Liver (tissue), 9 donors: ENCODE results near the gene KCNQ1. TPM values are rescaled to one million over a fixed set of nuclear protein-coding genes. Genes with fewer than 3 reads are reported as not detected.

Source experiments
- DNase-seq: peaks from one replicate; pipeline ENCODE4 v3.0.0-alpha.2; 2017; ENCODE audit warnings: low spot score
- H3K27ac ChIP-seq, 2 donors: one replicate each; pipeline ENCODE4 v1.7.0; 2013; ENCODE audit warnings: inconsistent platforms in 2 of 2, low read length in 2 of 2, control low read depth in 1 of 2, low read depth in 1 of 2, mild to moderate bottlenecking in 1 of 2
- H3K27me3 ChIP-seq, 4 donors: one replicate each; pipeline versions ENCODE4 v1.6.1 to v1.7.0; 2013; ENCODE audit warnings: low read length in 3 of 4, inconsistent platforms in 1 of 4, mild to moderate bottlenecking in 1 of 4, moderate library complexity in 1 of 4; ENCODE audit not compliant: control insufficient read depth in 4 of 4, insufficient read depth in 4 of 4
- H3K36me3 ChIP-seq, 4 donors: one replicate each; pipeline versions ENCODE4 v1.6.1 to v1.7.0; 2013; ENCODE audit warnings: low read length in 3 of 4, mild to moderate bottlenecking in 3 of 4, low read depth in 1 of 4, moderate library complexity in 1 of 4; ENCODE audit not compliant: control insufficient read depth in 4 of 4, insufficient read depth in 3 of 4
- H3K4me1 ChIP-seq, 4 donors: one replicate each; pipeline versions ENCODE4 v1.6.1 to v1.7.0; 2013; ENCODE audit warnings: low read length in 3 of 4, mild to moderate bottlenecking in 3 of 4, moderate library complexity in 1 of 4; ENCODE audit not compliant: control insufficient read depth in 4 of 4, insufficient read depth in 4 of 4
- H3K4me3 ChIP-seq, 3 donors: one replicate each; pipeline versions ENCODE4 v1.6.1 to v1.7.0; 2013; ENCODE audit warnings: low read length in 3 of 3, control low read depth in 1 of 3, low read depth in 1 of 3, mild to moderate bottlenecking in 1 of 3
- H3K9ac ChIP-seq, 2 donors: one replicate each; pipeline ENCODE4 v1.7.0; 2013; ENCODE audit warnings: low read length in 2 of 2, mild to moderate bottlenecking in 2 of 2, moderate library complexity in 2 of 2, control low read depth in 1 of 2, low read depth in 1 of 2
- H3K9me3 ChIP-seq, 4 donors: one replicate each; pipeline versions ENCODE4 v1.6.1 to v1.7.0; 2013; ENCODE audit warnings: low read length in 3 of 4; ENCODE audit not compliant: control insufficient read depth in 4 of 4
- ATF3 ChIP-seq: IDR thresholded peaks from 2 replicates; pipeline ENCODE4 v1.6.1; 2016; ENCODE audit warnings: antibody characterized with exemption
- CTCF ChIP-seq: fragments of 150-350 bp; IDR thresholded peaks from 2 replicates; pipeline ENCODE4 v1.5.1; 2017; ENCODE audit warnings: improper control_type of control experiment, low read depth, low read length; ENCODE audit not compliant: missing input control
- EGR1 ChIP-seq, 2 donors: IDR thresholded peaks; 2 replicates each; pipeline ENCODE4 v1.6.1; 2016 to 2018; ENCODE audit warnings: antibody characterized with exemption in 2 of 2, low read depth in 2 of 2
- FOXA1 ChIP-seq: IDR thresholded peaks from 2 replicates; pipeline ENCODE4 v1.6.1; 2016; ENCODE audit warnings: antibody characterized with exemption
- FOXA2 ChIP-seq: IDR thresholded peaks from 2 replicates; pipeline ENCODE4 v1.6.1; 2016; ENCODE audit warnings: antibody characterized with exemption
- GABPA ChIP-seq, 2 donors: IDR thresholded peaks in 1 of 2; conservative IDR thresholded peaks in 1 of 2; 2 replicates each; pipeline ENCODE4 v1.6.1; 2016; ENCODE audit warnings: antibody characterized with exemption in 2 of 2, mild to moderate bottlenecking in 1 of 2, moderate library complexity in 1 of 2
- HNF4A ChIP-seq, 2 donors: conservative IDR thresholded peaks; 2 replicates each; pipeline ENCODE4 v1.6.1; 2016; ENCODE audit warnings: antibody characterized with exemption in 2 of 2, mild to moderate bottlenecking in 2 of 2
- HNF4G ChIP-seq: IDR thresholded peaks from 2 replicates; pipeline ENCODE4 v1.6.1; 2016; ENCODE audit warnings: antibody characterized with exemption
- RAD21 ChIP-seq, 2 donors: IDR thresholded peaks; 2 replicates each; pipeline ENCODE4 v1.6.1; 2016; ENCODE audit warnings: antibody characterized with exemption in 2 of 2, mild to moderate bottlenecking in 2 of 2
- RXRA ChIP-seq, 2 donors: IDR thresholded peaks; 2 replicates each; pipeline ENCODE4 v1.6.1; 2017 to 2018; ENCODE audit warnings: antibody characterized with exemption in 2 of 2, mild to moderate bottlenecking in 1 of 2
- SP1 ChIP-seq: IDR thresholded peaks from 2 replicates; pipeline ENCODE4 v1.6.1; 2018; ENCODE audit warnings: antibody characterized with exemption, mild to moderate bottlenecking
- TAF1 ChIP-seq: conservative IDR thresholded peaks from 2 replicates; pipeline ENCODE4 v1.6.1; 2016; ENCODE audit warnings: antibody characterized with exemption, mild to moderate bottlenecking
- ZBTB33 ChIP-seq: IDR thresholded peaks from 2 replicates; pipeline ENCODE4 v1.6.1; 2016; ENCODE audit warnings: antibody characterized with exemption
- WGBS: extraction: QIAGEN DNeasy Blood & Tissue Kit; methylation state at CpG from one replicate; pipeline ENCODE4 v1.1.7; 2013; 5-methylcytosine and 5-hydroxymethylcytosine counted together
- polyA plus RNA-seq, 2 donors: library from polyadenylated mRNA; stranded (reverse) in 1 of 2; unstranded in 1 of 2; fragments of 200-250 nt in 1 of 2; fragments of >200 nt in 1 of 2; fragmentation: Nextera tagmentation in 1 of 2; extraction: Ambion mirVana in 1 of 2; gene quantifications; one replicate each; pipeline versions ENCODE4 v1.2.1 to v1.2.3, GENCODE V29; 2013 to 2015
- total RNA-seq, 2 donors: library from RNA; depleted of rRNA; stranded (reverse); fragments of >200 nt; gene quantifications; one replicate each; pipeline ENCODE4 v1.2.3, GENCODE V29; 2014
- TF ChIP-seq, protein P1 (sequence below): IDR thresholded peaks from 2 replicates; pipeline ENCODE4 v1.6.1; 2016; ENCODE audit warnings: antibody characterized with exemption
- TF ChIP-seq, protein P2 (sequence below): IDR thresholded peaks from 2 replicates; pipeline ENCODE4 v1.6.1; 2016; ENCODE audit warnings: antibody characterized with exemption, mild to moderate bottlenecking
- donor health status: healthy.
- donor health status: healthy.
- donor health status: healthy.
- donor health status: healthy.
- donor health status: healthy.

KCNQ1 gene
- total and polyA plus RNA-seq, 4 donors, result 0.31 to 2.2 (median 1.5) TPM

DNA sequence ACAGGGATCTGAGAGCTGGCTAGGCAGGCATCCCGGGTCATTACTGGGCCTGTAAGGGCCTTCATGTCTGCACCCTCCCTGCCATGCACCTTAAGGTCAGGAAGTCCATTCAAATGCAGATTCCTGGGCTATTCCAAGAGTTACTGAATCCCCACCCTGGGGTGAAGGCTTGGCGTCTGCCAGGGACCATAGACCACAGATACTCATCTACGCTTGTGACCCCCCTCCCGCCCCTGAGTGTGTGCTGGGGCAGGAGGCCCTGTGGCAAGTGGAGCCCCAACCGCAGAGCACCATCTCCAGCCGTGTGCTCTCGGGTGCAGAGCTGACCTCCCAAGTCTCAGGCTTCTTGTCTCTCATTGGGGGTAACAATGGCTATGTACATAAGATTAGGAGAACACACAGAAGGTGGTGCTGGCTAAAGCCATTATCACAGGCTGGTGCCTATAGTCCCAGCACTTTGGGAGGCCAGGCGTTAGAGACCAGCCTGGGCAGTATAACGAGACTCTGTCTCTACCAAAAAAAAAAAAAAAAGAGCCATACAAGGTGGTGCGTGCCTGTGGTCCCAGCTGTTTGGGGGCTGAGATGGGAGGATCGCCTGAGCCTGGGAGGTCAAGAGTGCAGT is 274.1 kb downstream of the KCNQ1 start:
- Histone ChIP-seq H3K27me3 (no peaks in the 10 kb centered on the region), H3K4me1 (no peaks in the 10 kb centered on the region), H3K9me3 (no peaks in the 10 kb centered on the region), H3K4me3 (no peak overlapping the region), H3K9ac (no peak overlapping the region), H3K27ac (no peak overlapping the region), H3K36me3 (no peaks in the 10 kb centered on the region)
- WGBS, result 95% methylated on average over 11 of the region's 11 CpGs
- TF ChIP-seq, protein P1, sequence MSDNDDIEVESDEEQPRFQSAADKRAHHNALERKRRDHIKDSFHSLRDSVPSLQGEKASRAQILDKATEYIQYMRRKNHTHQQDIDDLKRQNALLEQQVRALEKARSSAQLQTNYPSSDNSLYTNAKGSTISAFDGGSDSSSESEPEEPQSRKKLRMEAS, result no peak
- no peak for TF ChIP-seq HNF4G
- no peak for TF ChIP-seq TAF1
- TF ChIP-seq CTCF, result no peak
- no peak for TF ChIP-seq SP1
- no peak for TF ChIP-seq RAD21 (IDR thresholded peaks at IDR 0.05)
- TF ChIP-seq, protein P2, sequence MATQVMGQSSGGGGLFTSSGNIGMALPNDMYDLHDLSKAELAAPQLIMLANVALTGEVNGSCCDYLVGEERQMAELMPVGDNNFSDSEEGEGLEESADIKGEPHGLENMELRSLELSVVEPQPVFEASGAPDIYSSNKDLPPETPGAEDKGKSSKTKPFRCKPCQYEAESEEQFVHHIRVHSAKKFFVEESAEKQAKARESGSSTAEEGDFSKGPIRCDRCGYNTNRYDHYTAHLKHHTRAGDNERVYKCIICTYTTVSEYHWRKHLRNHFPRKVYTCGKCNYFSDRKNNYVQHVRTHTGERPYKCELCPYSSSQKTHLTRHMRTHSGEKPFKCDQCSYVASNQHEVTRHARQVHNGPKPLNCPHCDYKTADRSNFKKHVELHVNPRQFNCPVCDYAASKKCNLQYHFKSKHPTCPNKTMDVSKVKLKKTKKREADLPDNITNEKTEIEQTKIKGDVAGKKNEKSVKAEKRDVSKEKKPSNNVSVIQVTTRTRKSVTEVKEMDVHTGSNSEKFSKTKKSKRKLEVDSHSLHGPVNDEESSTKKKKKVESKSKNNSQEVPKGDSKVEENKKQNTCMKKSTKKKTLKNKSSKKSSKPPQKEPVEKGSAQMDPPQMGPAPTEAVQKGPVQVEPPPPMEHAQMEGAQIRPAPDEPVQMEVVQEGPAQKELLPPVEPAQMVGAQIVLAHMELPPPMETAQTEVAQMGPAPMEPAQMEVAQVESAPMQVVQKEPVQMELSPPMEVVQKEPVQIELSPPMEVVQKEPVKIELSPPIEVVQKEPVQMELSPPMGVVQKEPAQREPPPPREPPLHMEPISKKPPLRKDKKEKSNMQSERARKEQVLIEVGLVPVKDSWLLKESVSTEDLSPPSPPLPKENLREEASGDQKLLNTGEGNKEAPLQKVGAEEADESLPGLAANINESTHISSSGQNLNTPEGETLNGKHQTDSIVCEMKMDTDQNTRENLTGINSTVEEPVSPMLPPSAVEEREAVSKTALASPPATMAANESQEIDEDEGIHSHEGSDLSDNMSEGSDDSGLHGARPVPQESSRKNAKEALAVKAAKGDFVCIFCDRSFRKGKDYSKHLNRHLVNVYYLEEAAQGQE, result no peak
- TF ChIP-seq FOXA1, result no peak
- no peak for TF ChIP-seq ZBTB33
- no peak for TF ChIP-seq GABPA (IDR thresholded peaks at IDR 0.05 in 1 of 2, conservative IDR thresholded peaks at IDR 0.05 in 1 of 2)
- TF ChIP-seq FOXA2, result no peak
- DNase-seq, result no peak

GRCh38 chr11:2719831-2720590 is 275.2 kb downstream of the KCNQ1 start:
- TF ChIP-seq RAD21 (IDR thresholded peaks at IDR 0.05) (no peak), GABPA (IDR thresholded peaks at IDR 0.05 in 1 of 2, conservative IDR thresholded peaks at IDR 0.05 in 1 of 2) (no peak), ZBTB33 (no peak), HNF4A (conservative IDR thresholded peaks at IDR 0.05) (no peak), EGR1 (IDR thresholded peaks at IDR 0.05; ENCODE audit: low read depth in 2 of 2) (no peak), RXRA (IDR thresholded peaks at IDR 0.05) (no peak), HNF4G (no peak), ATF3 (no peak), FOXA1 (no peak), TAF1 (no peak)
- TF ChIP-seq, protein P1, result no peak
- H3K27me3 ChIP-seq, result no peaks in the 10 kb centered on the region
- H3K9ac ChIP-seq, result no peak overlapping the region
- H3K4me1 ChIP-seq, result no peaks in the 10 kb centered on the region
- H3K4me3 ChIP-seq, result no peak overlapping the region
- H3K36me3 ChIP-seq, result no peaks in the 10 kb centered on the region
- 86% methylated on average over 17 of the region's 17 CpGs for WGBS
- H3K27ac ChIP-seq, result no peak overlapping the region
- DNase-seq, result no peak
- no peaks in the 10 kb centered on the region for H3K9me3 ChIP-seq
